KMS-11 (cell line): ENCODE measurements around the gene MRE11.
A peak's percentile ranks its signal among the peaks of the same experiment; 100 is the strongest.

Source experiments
- H2AFZ ChIP-seq: fragments of 200-600 bp; sonication (generic); 2 replicates; pipeline ENCODE4 v1.6.1; 2016; ENCODE audit warnings: antibody characterized with exemption, mixed run types, low read depth
- H3K27ac ChIP-seq: fragments of 200-600 bp; sonication (generic); 2 replicates; pipeline ENCODE4 v1.6.1; 2016; ENCODE audit warnings: mild to moderate bottlenecking, mixed run types
- H3K27me3 ChIP-seq: fragments of 200-600 bp; sonication (generic); 2 replicates; pipeline ENCODE4 v1.6.1; 2017; ENCODE audit warnings: mild to moderate bottlenecking, low read depth, mixed run types, moderate library complexity; ENCODE audit not compliant: insufficient read depth
- H3K36me3 ChIP-seq: fragments of 200-600 bp; sonication (generic); 2 replicates; pipeline ENCODE4 v1.6.1; 2017; ENCODE audit warnings: mild to moderate bottlenecking, mixed run types; ENCODE audit not compliant: insufficient read depth
- H3K4me1 ChIP-seq: fragments of 200-600 bp; sonication (generic); 2 replicates; pipeline ENCODE4 v1.6.1; 2016; ENCODE audit warnings: mild to moderate bottlenecking, low read depth, mixed run types; ENCODE audit not compliant: poor library complexity, severe bottlenecking
- H3K4me2 ChIP-seq: fragments of 200-600 bp; sonication (generic); 2 replicates; pipeline ENCODE4 v1.7.0; 2016; ENCODE audit warnings: mild to moderate bottlenecking, mixed run types
- H3K4me3 ChIP-seq: fragments of 200-600 bp; sonication (generic); IDR thresholded peaks from 2 replicates; pipeline ENCODE4 v1.6.1; 2017; ENCODE audit warnings: low read depth, low read length, mixed read lengths; ENCODE audit not compliant: insufficient read depth
- H3K79me2 ChIP-seq: fragments of 200-600 bp; sonication (generic); 2 replicates; pipeline ENCODE4 v1.6.1; 2016; ENCODE audit warnings: low read depth, mixed run types; ENCODE audit not compliant: insufficient read depth
- H3K9ac ChIP-seq: fragments of 200-600 bp; sonication (generic); 2 replicates; pipeline ENCODE4 v1.6.1; 2016; ENCODE audit warnings: mild to moderate bottlenecking, mixed run types
- H4K20me1 ChIP-seq: fragments of 200-600 bp; sonication (generic); 2 replicates; pipeline ENCODE4 v1.6.1; 2016; ENCODE audit warnings: mild to moderate bottlenecking, mixed run types; ENCODE audit not compliant: insufficient read depth
- CTCF ChIP-seq: fragments of 200-600 bp; sonication (generic); conservative IDR thresholded peaks from 2 replicates; pipeline ENCODE4 v1.6.1; 2017; ENCODE audit warnings: low read depth, mild to moderate bottlenecking, antibody characterized with exemption, low read length, moderate library complexity, mixed read lengths

MRE11 gene

DNA sequence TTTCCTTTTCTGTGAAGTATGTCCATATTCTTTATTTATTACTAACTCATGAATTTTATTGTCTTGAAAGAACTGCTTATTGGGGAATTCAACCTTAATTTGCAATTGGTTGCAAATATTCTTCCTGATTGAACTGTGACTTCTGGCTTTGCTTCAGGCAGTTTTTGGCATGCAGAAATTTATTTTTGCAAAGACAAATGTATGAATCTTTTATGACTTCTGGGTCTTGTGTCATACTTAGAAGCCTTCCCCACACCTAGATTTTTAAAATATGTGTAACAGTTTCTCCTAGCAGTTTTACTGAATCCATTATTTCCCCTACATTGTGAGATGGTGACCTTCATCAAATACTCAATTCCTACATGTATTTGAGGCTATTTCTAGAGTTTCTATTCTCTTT lies 12.3 kb downstream of the MRE11 start:
- Histone ChIP-seq H3K27ac (no peak overlapping the region), H2AFZ (no peak overlapping the region), H3K4me2 (no peak overlapping the region), H3K79me2 (no peaks in the 10 kb centered on the region), H4K20me1 (no peaks in the 10 kb centered on the region), H3K36me3 (no peaks in the 10 kb centered on the region), H3K9ac (no peak overlapping the region), H3K4me1 (no peaks in the 10 kb centered on the region), H3K27me3 (no peaks in the 10 kb centered on the region), H3K4me3 (no peak overlapping the region)
- TF ChIP-seq CTCF: no peak

DNA sequence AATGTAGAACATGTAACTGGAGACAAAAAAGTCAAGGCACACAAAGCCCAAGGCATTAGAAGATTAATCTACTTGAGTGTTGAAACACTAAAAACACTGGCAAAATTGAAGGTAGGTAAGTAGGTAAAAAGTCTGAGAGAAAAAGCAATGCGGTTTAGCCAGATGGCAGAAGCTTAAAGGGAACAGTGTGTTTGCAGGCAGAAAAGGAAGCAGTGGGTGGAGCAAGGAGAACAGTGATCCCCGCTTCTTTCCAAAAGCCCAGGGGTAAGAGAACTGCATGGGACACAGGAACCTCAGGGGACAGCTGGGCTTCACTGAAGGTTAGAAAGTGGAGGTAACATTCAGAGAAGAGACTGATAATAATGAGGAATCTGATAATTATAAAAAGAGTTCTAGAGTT lies 16.0 kb downstream of the MRE11 start:
- Histone ChIP-seq H3K27ac (no peak overlapping the region), H3K9ac (no peak overlapping the region), H2AFZ (no peak overlapping the region), H3K36me3 (no peaks in the 10 kb centered on the region), H3K79me2 (no peaks in the 10 kb centered on the region), H3K4me1 (peaks cover 28% of the 10 kb centered on the region), H3K4me2 (no peak overlapping the region), H4K20me1 (no peaks in the 10 kb centered on the region), H3K4me3 (no peak overlapping the region), H3K27me3 (no peaks in the 10 kb centered on the region)
- no peak for TF ChIP-seq CTCF

- Histone ChIP-seq H3K36me3 (no peaks in the 10 kb centered on the region), H3K79me2 (no peaks in the 10 kb centered on the region), H3K9ac (no peak overlapping the region), H4K20me1 (no peaks in the 10 kb centered on the region), H2AFZ (no peak overlapping the region), H3K27ac (peak overlapping the region; percentile 56), H3K4me2 (peak overlapping the region; percentile 52), H3K4me1 (peaks cover 32% of the 10 kb centered on the region), H3K27me3 (no peaks in the 10 kb centered on the region), H3K4me3 (no peak overlapping the region)
- TF ChIP-seq CTCF: no peak
Observed at GRCh38 chr11:94472916-94473799, 20.5 kb downstream of the MRE11 start.

DNA sequence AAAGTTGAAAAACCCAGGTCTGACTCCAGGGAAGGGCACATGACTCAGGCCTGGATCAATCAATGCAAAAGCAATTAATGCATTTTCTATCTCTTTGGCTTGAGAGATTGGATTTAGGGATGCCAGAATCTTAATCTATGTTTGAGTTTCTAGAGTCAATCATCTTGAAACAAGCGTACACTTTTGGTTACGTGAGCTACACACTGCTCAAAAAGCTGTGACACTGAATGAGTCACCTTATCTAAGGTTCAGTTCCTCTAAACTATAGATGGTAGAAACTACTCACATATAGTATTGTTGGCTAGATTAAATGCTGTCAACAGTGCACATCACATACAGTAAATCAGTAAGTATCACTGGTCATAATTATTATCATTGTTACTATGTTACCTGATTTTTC lies 24.2 kb downstream of the MRE11 start:
- Histone ChIP-seq H3K79me2 (no peaks in the 10 kb centered on the region), H3K27ac (no peak overlapping the region), H3K4me2 (no peak overlapping the region), H3K9ac (no peak overlapping the region), H2AFZ (no peak overlapping the region), H3K27me3 (no peaks in the 10 kb centered on the region), H4K20me1 (no peaks in the 10 kb centered on the region), H3K4me1 (peaks cover 22% of the 10 kb centered on the region), H3K4me3 (no peak overlapping the region), H3K36me3 (no peaks in the 10 kb centered on the region)
- TF ChIP-seq CTCF: no peak
